ENCODE results near the gene HARBI1. TPM values are rescaled to one million over a fixed set of nuclear protein-coding genes. Genes with fewer than 3 reads are reported as not detected.

The HARBI1 gene
- total and polyA plus RNA-seq, 10 of the 15 experiments (the other 5 are each of a cell fraction or from before 2014, with no cell fraction given): 3.6 to 8.4 (median 5.2) TPM

Other genes with a start within 250 kb of the HARBI1 start
Only the 7 nearest of the 8 such genes appear.
- gene CHRM4, start 225.5 kb downstream of the HARBI1 start, total RNA-seq (2014; rRNA removed): 0.23 TPM in 1 of 2 replicates, not detected in the other
- not detected in 2 replicates for gene CHRM4, start 225.5 kb downstream of the HARBI1 start, total RNA-seq (2014; rRNA removed; fragmentation: Illumina TruSeq; extraction: Trizol)
- gene CHRM4, start 225.5 kb downstream of the HARBI1 start, total RNA-seq (2021): 0.13 TPM in 1 of 2 replicates, not detected in the other
- gene CHRM4, start 225.5 kb downstream of the HARBI1 start, polyA plus RNA-seq (2011; rRNA removed): not detected in 2 replicates
- gene CHRM4, start 225.5 kb downstream of the HARBI1 start, polyA plus RNA-seq (2014; fragmentation: Illumina TruSeq; extraction: Trizol): 0.12 TPM in 1 of 2 replicates, not detected in the other
- not detected for gene CHRM4, start 225.5 kb downstream of the HARBI1 start, polyA plus RNA-seq (2014; fragmentation: Nextera tagmentation; extraction: Ambion mirVana)
- gene CHRM4, start 225.5 kb downstream of the HARBI1 start, polyA plus RNA-seq (2014; rRNA removed): not detected in 2 replicates
- not detected for gene CHRM4, start 225.5 kb downstream of the HARBI1 start, polyA plus RNA-seq (2016; fragmentation: Nextera tagmentation; extraction: Ambion mirVana)
- gene AMBRA1, start 23.2 kb downstream of the HARBI1 start, total RNA-seq (2014; rRNA removed): 22.1 and 23.1 TPM in 2 replicates
- 11.3 and 12.7 TPM in 2 replicates for gene AMBRA1, start 23.2 kb downstream of the HARBI1 start, total RNA-seq (2014; rRNA removed; fragmentation: Illumina TruSeq; extraction: Trizol)
- gene AMBRA1, start 23.2 kb downstream of the HARBI1 start, total RNA-seq (2021): 30.5 and 34.3 TPM in 2 replicates
- 5.8 and 15.6 TPM in 2 replicates for gene AMBRA1, start 23.2 kb downstream of the HARBI1 start, polyA plus RNA-seq (2011; rRNA removed)
- 12.3 and 15.1 TPM in 2 replicates for gene AMBRA1, start 23.2 kb downstream of the HARBI1 start, polyA plus RNA-seq (2014; fragmentation: Illumina TruSeq; extraction: Trizol)
- under 1 TPM; 0.57 to 0.58 TPM for gene AMBRA1, start 23.2 kb downstream of the HARBI1 start, polyA plus RNA-seq (2014; fragmentation: Nextera tagmentation; extraction: Ambion mirVana)
- 14.7 and 15.6 TPM in 2 replicates for gene AMBRA1, start 23.2 kb downstream of the HARBI1 start, polyA plus RNA-seq (2014; rRNA removed)
- 10 to 100 TPM; 12.4 to 12.5 TPM for gene AMBRA1, start 23.2 kb downstream of the HARBI1 start, polyA plus RNA-seq (2016; fragmentation: Nextera tagmentation; extraction: Ambion mirVana)
- 41.0 and 61.6 TPM in 2 replicates for gene ATG13, start 326 bp upstream of the HARBI1 start, total RNA-seq (2014; rRNA removed)
- 22.9 and 27.8 TPM in 2 replicates for gene ATG13, start 326 bp upstream of the HARBI1 start, total RNA-seq (2014; rRNA removed; fragmentation: Illumina TruSeq; extraction: Trizol)
- gene ATG13, start 326 bp upstream of the HARBI1 start, total RNA-seq (2021): 56.1 and 58.3 TPM in 2 replicates
- 40.5 and 48.1 TPM in 2 replicates for gene ATG13, start 326 bp upstream of the HARBI1 start, polyA plus RNA-seq (2011; rRNA removed)
- 33.8 and 42.9 TPM in 2 replicates for gene ATG13, start 326 bp upstream of the HARBI1 start, polyA plus RNA-seq (2014; fragmentation: Illumina TruSeq; extraction: Trizol)
- gene ATG13, start 326 bp upstream of the HARBI1 start, polyA plus RNA-seq (2014; fragmentation: Nextera tagmentation; extraction: Ambion mirVana): 10 to 100 TPM; 10.9 to 13.6 TPM
- gene ATG13, start 326 bp upstream of the HARBI1 start, polyA plus RNA-seq (2014; rRNA removed): 57.0 and 68.3 TPM in 2 replicates
- 10 to 100 TPM; 53.6 to 57.6 TPM for gene ATG13, start 326 bp upstream of the HARBI1 start, polyA plus RNA-seq (2016; fragmentation: Nextera tagmentation; extraction: Ambion mirVana)
- 15.2 and 18.2 TPM in 2 replicates for gene ARHGAP1, start 83.4 kb upstream of the HARBI1 start, total RNA-seq (2014; rRNA removed)
- 11.4 and 13.8 TPM in 2 replicates for gene ARHGAP1, start 83.4 kb upstream of the HARBI1 start, total RNA-seq (2014; rRNA removed; fragmentation: Illumina TruSeq; extraction: Trizol)
- gene ARHGAP1, start 83.4 kb upstream of the HARBI1 start, total RNA-seq (2021): 43.4 and 45.5 TPM in 2 replicates
- gene ARHGAP1, start 83.4 kb upstream of the HARBI1 start, polyA plus RNA-seq (2011; rRNA removed): 5.8 and 17.6 TPM in 2 replicates
- 17.1 and 32.2 TPM in 2 replicates for gene ARHGAP1, start 83.4 kb upstream of the HARBI1 start, polyA plus RNA-seq (2014; fragmentation: Illumina TruSeq; extraction: Trizol)
- 1 to 10 TPM; 4.3 to 9.4 TPM for gene ARHGAP1, start 83.4 kb upstream of the HARBI1 start, polyA plus RNA-seq (2014; fragmentation: Nextera tagmentation; extraction: Ambion mirVana)
- 28.1 and 32.7 TPM in 2 replicates for gene ARHGAP1, start 83.4 kb upstream of the HARBI1 start, polyA plus RNA-seq (2014; rRNA removed)
- gene ARHGAP1, start 83.4 kb upstream of the HARBI1 start, polyA plus RNA-seq (2016; fragmentation: Nextera tagmentation; extraction: Ambion mirVana): 10 to 100 TPM; 32.6 to 36.6 TPM
- gene ZNF408, start 83.8 kb upstream of the HARBI1 start, total RNA-seq (2014; rRNA removed): 7.9 and 8.4 TPM in 2 replicates
- gene ZNF408, start 83.8 kb upstream of the HARBI1 start, total RNA-seq (2014; rRNA removed; fragmentation: Illumina TruSeq; extraction: Trizol): 5.9 and 6.3 TPM in 2 replicates
- 11.3 and 12.1 TPM in 2 replicates for gene ZNF408, start 83.8 kb upstream of the HARBI1 start, total RNA-seq (2021)
- gene ZNF408, start 83.8 kb upstream of the HARBI1 start, polyA plus RNA-seq (2011; rRNA removed): 3.1 and 5.9 TPM in 2 replicates
- 1.4 and 4.3 TPM in 2 replicates for gene ZNF408, start 83.8 kb upstream of the HARBI1 start, polyA plus RNA-seq (2014; fragmentation: Illumina TruSeq; extraction: Trizol)
- under 1 TPM; 0.19 to 0.35 TPM for gene ZNF408, start 83.8 kb upstream of the HARBI1 start, polyA plus RNA-seq (2014; fragmentation: Nextera tagmentation; extraction: Ambion mirVana)
- 8.0 and 8.8 TPM in 2 replicates for gene ZNF408, start 83.8 kb upstream of the HARBI1 start, polyA plus RNA-seq (2014; rRNA removed)
- gene ZNF408, start 83.8 kb upstream of the HARBI1 start, polyA plus RNA-seq (2016; fragmentation: Nextera tagmentation; extraction: Ambion mirVana): 10 to 100 TPM in 1 of 2 experiments, 1 to 10 TPM in 1; 9.2 to 10.3 TPM
- gene F2, start 102.0 kb upstream of the HARBI1 start, total RNA-seq (2014; rRNA removed): 0.23 TPM in 1 of 2 replicates, not detected in the other
- not detected in 2 replicates for gene F2, start 102.0 kb upstream of the HARBI1 start, total RNA-seq (2014; rRNA removed; fragmentation: Illumina TruSeq; extraction: Trizol)
- 0.32 and 0.72 TPM in 2 replicates for gene F2, start 102.0 kb upstream of the HARBI1 start, total RNA-seq (2021)
- gene F2, start 102.0 kb upstream of the HARBI1 start, polyA plus RNA-seq (2011; rRNA removed): not detected in 2 replicates
- gene F2, start 102.0 kb upstream of the HARBI1 start, polyA plus RNA-seq (2014; fragmentation: Illumina TruSeq; extraction: Trizol): not detected in 2 replicates
- gene F2, start 102.0 kb upstream of the HARBI1 start, polyA plus RNA-seq (2014; fragmentation: Nextera tagmentation; extraction: Ambion mirVana): not detected
- not detected in 2 replicates for gene F2, start 102.0 kb upstream of the HARBI1 start, polyA plus RNA-seq (2014; rRNA removed)
- not detected for gene F2, start 102.0 kb upstream of the HARBI1 start, polyA plus RNA-seq (2016; fragmentation: Nextera tagmentation; extraction: Ambion mirVana)
- gene CKAP5, start 229.1 kb upstream of the HARBI1 start, total RNA-seq (2014; rRNA removed): 76.1 and 83.4 TPM in 2 replicates
- 98.8 and 103 TPM in 2 replicates for gene CKAP5, start 229.1 kb upstream of the HARBI1 start, total RNA-seq (2014; rRNA removed; fragmentation: Illumina TruSeq; extraction: Trizol)
- 106 and 121 TPM in 2 replicates for gene CKAP5, start 229.1 kb upstream of the HARBI1 start, total RNA-seq (2021)
- 127 and 161 TPM in 2 replicates for gene CKAP5, start 229.1 kb upstream of the HARBI1 start, polyA plus RNA-seq (2011; rRNA removed)
- 92.1 and 116 TPM in 2 replicates for gene CKAP5, start 229.1 kb upstream of the HARBI1 start, polyA plus RNA-seq (2014; fragmentation: Illumina TruSeq; extraction: Trizol)
- 10 to 100 TPM; 20.1 to 37.5 TPM for gene CKAP5, start 229.1 kb upstream of the HARBI1 start, polyA plus RNA-seq (2014; fragmentation: Nextera tagmentation; extraction: Ambion mirVana)
- 64.1 and 66.8 TPM in 2 replicates for gene CKAP5, start 229.1 kb upstream of the HARBI1 start, polyA plus RNA-seq (2014; rRNA removed)
- gene CKAP5, start 229.1 kb upstream of the HARBI1 start, polyA plus RNA-seq (2016; fragmentation: Nextera tagmentation; extraction: Ambion mirVana): 10 to 100 TPM; 62.2 to 76.3 TPM